HG03571 (cell line): ENCODE data around the gene ZNF575.

Experiments used
- ATAC-seq: cut with Tn5 transposase; IDR thresholded peaks from one replicate; pipeline ENCODE4 v1.9.1; 2021; ENCODE audit not compliant: unreplicated experiment

The ZNF575 gene

GRCh38 chr19:43570174-43570791 lies 37.3 kb downstream of the ZNF575 start:
- no peak for ATAC-seq

DNA sequence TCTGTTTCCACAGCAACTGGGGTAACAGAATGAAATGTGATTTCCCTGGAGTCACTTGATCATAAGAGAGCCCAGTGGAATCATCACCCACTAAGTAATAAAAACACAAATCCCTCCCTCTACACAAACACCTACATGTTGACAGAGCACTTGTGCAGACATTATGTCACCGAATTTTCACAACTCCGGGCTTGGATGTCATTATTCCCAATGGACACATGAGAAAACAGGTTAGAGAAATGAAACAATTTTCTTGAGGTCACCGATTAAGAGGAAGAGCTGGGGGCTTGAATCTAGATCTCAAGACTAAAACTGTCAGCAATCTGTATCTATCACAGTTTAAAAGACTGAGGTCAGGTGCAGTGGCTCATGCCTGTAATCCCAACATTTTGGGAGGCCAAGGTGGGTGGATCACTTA lies 39.2 kb downstream of the ZNF575 start:
- ATAC-seq: no peak

GRCh38 chr19:43574424-43575155 lies 41.6 kb downstream of the ZNF575 start:
- ATAC-seq: no peak

- ATAC-seq: peak; percentile 90
Observed at GRCh38 chr19:43575156-43575950, 42.4 kb downstream of the ZNF575 start, which contains the start of the genes PINLYP and XRCC1. Gene PINLYP, plus strand, starts transcription at chr19:43575801. Its CDS starts 1,391 bp downstream, at chr19:43577192. Gene XRCC1, minus strand, starts transcription at chr19:43575527. Its CDS starts 69 bp downstream, at chr19:43575458.

DNA sequence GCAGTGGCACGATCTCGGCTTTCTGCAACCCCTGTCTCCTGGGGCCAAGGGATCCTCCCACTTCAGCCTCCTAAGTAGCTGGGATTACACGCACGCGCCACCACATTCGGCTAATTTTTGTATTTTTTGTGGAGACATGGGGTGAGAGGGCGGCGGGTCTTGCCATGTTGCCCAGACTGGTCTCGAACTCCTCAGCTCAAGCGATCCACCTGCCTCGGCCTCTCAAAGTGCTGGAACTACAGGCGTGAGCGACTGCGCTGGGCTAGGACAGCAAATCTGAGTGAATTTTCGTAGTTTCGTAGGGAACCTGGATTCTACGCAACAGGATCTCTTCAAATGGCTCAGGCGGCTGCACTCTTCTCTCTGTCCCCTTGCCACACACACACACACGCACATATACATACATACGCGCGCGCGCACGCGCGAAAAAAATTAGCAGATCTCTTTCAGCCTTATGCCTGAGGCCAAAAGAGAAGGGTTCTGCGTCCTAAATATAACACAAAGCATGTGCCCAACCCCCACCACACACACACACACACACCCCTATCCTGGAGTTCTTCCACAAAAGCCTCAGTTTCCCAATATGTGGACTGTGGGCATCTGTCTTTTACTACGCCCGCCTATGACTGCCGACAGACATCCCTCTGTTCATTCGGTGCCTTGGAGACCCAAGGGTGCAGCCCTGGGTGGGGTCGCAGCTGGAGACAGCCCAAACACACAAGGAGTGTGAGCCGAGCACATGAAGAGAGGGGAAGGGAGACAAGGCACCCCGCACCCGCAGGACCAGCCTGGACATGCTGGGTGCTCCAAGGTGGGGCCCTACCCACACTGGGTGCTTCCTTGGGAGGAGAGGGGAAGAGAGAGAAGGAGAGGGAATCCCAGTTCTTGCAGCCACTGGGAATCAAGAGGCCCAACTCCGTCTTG lies 43.2 kb downstream of the ZNF575 start:
- ATAC-seq: no peak

- no peak for ATAC-seq
Observed at GRCh38 chr19:43578787-43579186, 45.8 kb downstream of the ZNF575 start.

GRCh38 chr19:43581467-43581866 lies 48.5 kb downstream of the ZNF575 start:
- ATAC-seq: no peak

GRCh38 chr19:43582495-43582894 lies 49.5 kb downstream of the ZNF575 start:
- ATAC-seq: no peak

- ATAC-seq: peak; percentile 32
Observed at GRCh38 chr19:43584484-43584883, 51.5 kb downstream of the ZNF575 start.
